Choroid plexus epithelial cell (primary cell): ENCODE results near the gene LRRC4C.

Source experiments
- DNase-seq: peaks from one replicate; pipeline ENCODE4 v3.0.0-alpha.2; 2010; ENCODE audit warnings: low read depth
- H3K4me3 ChIP-seq: 2 replicates; pipeline ENCODE4 v1.5.1; 2011; ENCODE audit warnings: low read depth, mild to moderate bottlenecking, control low read depth, low read length, moderate library complexity
- CTCF ChIP-seq: conservative IDR thresholded peaks from 2 replicates; pipeline ENCODE4 v1.5.1; 2011; ENCODE audit warnings: low read depth, mild to moderate bottlenecking, control low read depth, inconsistent platforms, low read length, moderate library complexity

The LRRC4C gene

DNA sequence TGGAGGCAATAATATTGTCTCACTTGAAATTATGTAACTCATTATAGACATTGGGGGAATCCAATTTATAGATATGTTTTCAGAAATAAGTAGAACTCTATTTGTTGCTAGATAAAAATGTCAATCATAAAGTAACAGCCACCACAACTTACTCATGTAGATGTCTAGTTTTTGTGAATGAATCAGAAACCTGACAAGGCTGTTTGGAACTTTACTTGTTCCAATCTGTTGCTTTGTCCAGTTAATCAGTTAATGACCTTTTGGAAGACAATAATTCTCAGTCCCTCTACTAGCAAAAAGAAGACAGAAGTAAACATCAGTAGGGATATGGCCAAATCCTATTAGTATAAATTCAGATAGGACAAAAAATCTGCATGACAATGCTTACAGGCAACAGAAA, 1143.3 kb downstream of the LRRC4C start:
- TF ChIP-seq CTCF: no peak
- H3K4me3 ChIP-seq: no peak overlapping the region
- DNase-seq: no peak

- TF ChIP-seq CTCF: no peak
- DNase-seq: no peak
These were observed 1144.3 kb downstream of the LRRC4C start for GRCh38 chr11:40315122-40315521.

GRCh38 chr11:40314327-40314726, 1145.1 kb downstream of the LRRC4C start:
- no peak for TF ChIP-seq CTCF
- peak; percentile 65 for DNase-seq
- H3K4me3 ChIP-seq: no peak overlapping the region

More at GRCh38 chr11:40315122-40315521, 1144.3 kb downstream of the LRRC4C start:
- H3K4me3 ChIP-seq: no peak overlapping the region

GRCh38 chr11:40306938-40307548, 1152.4 kb downstream of the LRRC4C start:
- H3K4me3 ChIP-seq: no peak overlapping the region

DNA sequence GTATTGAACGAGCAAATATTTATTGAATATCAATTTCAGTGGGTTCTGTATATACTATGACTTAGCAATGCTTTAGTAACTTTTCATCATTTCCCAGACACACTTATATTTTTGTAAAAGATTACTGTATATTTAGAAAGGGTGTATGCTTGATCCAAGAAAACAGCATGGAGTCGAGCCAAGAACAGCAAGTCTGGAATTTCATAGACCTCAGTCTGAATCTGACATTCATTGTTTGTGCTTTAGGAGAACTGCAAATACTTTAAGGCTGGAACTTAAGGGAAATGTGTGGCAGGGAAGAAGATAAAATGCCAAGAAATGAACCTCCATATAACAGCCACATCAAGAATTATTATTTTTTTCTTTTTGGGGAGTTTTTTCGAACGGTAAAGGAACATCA, 1156.8 kb downstream of the LRRC4C start:
- TF ChIP-seq CTCF: no peak
- DNase-seq: peak; percentile 79
- H3K4me3 ChIP-seq: no peak overlapping the region

More at GRCh38 chr11:40306938-40307548, 1152.4 kb downstream of the LRRC4C start:
- TF ChIP-seq CTCF: peak; percentile 91
- DNase-seq: peak; percentile 84

GRCh38 chr11:40295466-40295865, 1164.0 kb downstream of the LRRC4C start:
- no peak for TF ChIP-seq CTCF
- DNase-seq: no peak
- H3K4me3 ChIP-seq: no peak overlapping the region

GRCh38 chr11:40294741-40295140, 1164.7 kb downstream of the LRRC4C start:
- no peak for DNase-seq
- no peak overlapping the region for H3K4me3 ChIP-seq
- TF ChIP-seq CTCF: no peak
